NCI-H1417 treated with DMSO at 0.1 percent for 48 hours (cell line): ENCODE measurements around the gene FZD10.

Source experiments
- DNase-seq: peaks from one replicate; lab custom pipeline; 2025; lab: John Stamatoyannopoulos, UW

Gene FZD10

GRCh38 chr12:130162267-130162666 lies at the start of gene FZD10:
Gene FZD10, plus strand, starts transcription at chr12:130162464. Its CDS starts 479 bp downstream, at chr12:130162943.
- no peak for DNase-seq

- no peak for DNase-seq
These were observed 47.3 kb upstream of the FZD10 start for GRCh38 chr12:130114952-130115351.

GRCh38 chr12:130115646-130116045 lies 46.6 kb upstream of the FZD10 start:
- no peak for DNase-seq

- DNase-seq, result no peak
These were observed 45.5 kb upstream of the FZD10 start for GRCh38 chr12:130116791-130117190.

GRCh38 chr12:130117233-130117632 lies 45.0 kb upstream of the FZD10 start:
- no peak for DNase-seq

- DNase-seq, result no peak
These were observed 44.6 kb upstream of the FZD10 start for GRCh38 chr12:130117701-130118100.

GRCh38 chr12:130118181-130118580 lies 44.1 kb upstream of the FZD10 start:
- DNase-seq, result no peak

GRCh38 chr12:130119241-130119861 lies 42.9 kb upstream of the FZD10 start:
- DNase-seq, result no peak

GRCh38 chr12:130120012-130120805 lies 42.1 kb upstream of the FZD10 start:
- DNase-seq, result no peak

GRCh38 chr12:130121226-130122000 lies 40.9 kb upstream of the FZD10 start:
- no peak for DNase-seq

- no peak for DNase-seq
These were observed 39.9 kb upstream of the FZD10 start for GRCh38 chr12:130122356-130122755.

GRCh38 chr12:130124106-130124505 lies 38.2 kb upstream of the FZD10 start:
- no peak for DNase-seq

GRCh38 chr12:130124605-130125244 lies 37.5 kb upstream of the FZD10 start:
- no peak for DNase-seq

- DNase-seq, result no peak
These were observed 36.2 kb upstream of the FZD10 start for GRCh38 chr12:130126023-130126432.

GRCh38 chr12:130127532-130127911 lies 34.7 kb upstream of the FZD10 start:
- no peak for DNase-seq

- no peak for DNase-seq
These were observed 34.1 kb upstream of the FZD10 start for GRCh38 chr12:130127912-130128789.

- DNase-seq, result no peak
These were observed 33.2 kb upstream of the FZD10 start for GRCh38 chr12:130128790-130129735.

GRCh38 chr12:130130346-130130745 lies 31.9 kb upstream of the FZD10 start:
- no peak for DNase-seq

GRCh38 chr12:130131025-130131424 lies 31.2 kb upstream of the FZD10 start:
- DNase-seq, result no peak

GRCh38 chr12:130131801-130132200 lies 30.5 kb upstream of the FZD10 start:
- DNase-seq, result no peak
